ENCODE measurements around the gene SEZ6L. TPM values are rescaled to one million over a fixed set of nuclear protein-coding genes. Genes with fewer than 3 reads are reported as not detected.

SEZ6L gene
- polyA plus RNA-seq, 1 donor (not counting 4 experiments of a cell fraction or from before 2014, with no cell fraction given), result not detected

DNA sequence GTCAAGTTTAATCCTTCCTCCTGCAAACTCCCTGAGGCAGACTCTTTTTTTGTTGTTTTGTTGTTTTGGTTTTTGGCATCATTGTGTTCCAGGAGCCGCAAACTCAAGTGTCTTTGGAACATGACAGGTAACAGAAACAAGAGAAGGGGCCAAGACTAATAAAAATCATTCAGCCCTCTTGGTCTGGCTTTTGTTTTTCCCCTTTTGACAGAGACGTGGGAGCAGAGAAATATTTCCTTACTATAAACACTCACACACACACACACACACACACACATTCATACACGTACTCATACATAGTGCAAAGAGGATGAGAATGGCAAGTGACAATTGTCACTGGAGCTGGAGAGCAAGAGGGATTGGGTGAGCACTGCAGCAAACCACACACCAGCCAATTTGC lies 249.4 kb downstream of the SEZ6L start:
- TF ChIP-seq, protein P1, sequence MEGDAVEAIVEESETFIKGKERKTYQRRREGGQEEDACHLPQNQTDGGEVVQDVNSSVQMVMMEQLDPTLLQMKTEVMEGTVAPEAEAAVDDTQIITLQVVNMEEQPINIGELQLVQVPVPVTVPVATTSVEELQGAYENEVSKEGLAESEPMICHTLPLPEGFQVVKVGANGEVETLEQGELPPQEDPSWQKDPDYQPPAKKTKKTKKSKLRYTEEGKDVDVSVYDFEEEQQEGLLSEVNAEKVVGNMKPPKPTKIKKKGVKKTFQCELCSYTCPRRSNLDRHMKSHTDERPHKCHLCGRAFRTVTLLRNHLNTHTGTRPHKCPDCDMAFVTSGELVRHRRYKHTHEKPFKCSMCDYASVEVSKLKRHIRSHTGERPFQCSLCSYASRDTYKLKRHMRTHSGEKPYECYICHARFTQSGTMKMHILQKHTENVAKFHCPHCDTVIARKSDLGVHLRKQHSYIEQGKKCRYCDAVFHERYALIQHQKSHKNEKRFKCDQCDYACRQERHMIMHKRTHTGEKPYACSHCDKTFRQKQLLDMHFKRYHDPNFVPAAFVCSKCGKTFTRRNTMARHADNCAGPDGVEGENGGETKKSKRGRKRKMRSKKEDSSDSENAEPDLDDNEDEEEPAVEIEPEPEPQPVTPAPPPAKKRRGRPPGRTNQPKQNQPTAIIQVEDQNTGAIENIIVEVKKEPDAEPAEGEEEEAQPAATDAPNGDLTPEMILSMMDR (optimal IDR thresholded peaks at IDR 0.05 in 1 of 3, IDR thresholded peaks at IDR 0.05 in 1 of 3, conservative IDR thresholded peaks at IDR 0.05 in 1 of 3; ENCODE audit: extremely low read depth in 1 of 3, insufficient read depth in 2 of 3, low read length in 3 of 3), result no peak
- TF ChIP-seq EZH2 (IDR thresholded peaks at IDR 0.05; ENCODE audit: low read length), result no peak
- H3K36me3 ChIP-seq (ENCODE audit: control insufficient read depth in 2 of 2, extremely low read depth in 1 of 2, insufficient read depth in 2 of 2, low read length in 2 of 2), result no peaks in the 10 kb centered on the region
- DNase-seq (ENCODE audit: low read depth, low spot score), result no peak
- H3K27ac ChIP-seq (ENCODE audit: control insufficient read depth, insufficient read depth, low read length), result no peak overlapping the region
- H3K4me1 ChIP-seq (ENCODE audit: control insufficient read depth, extremely low read depth, insufficient read depth, low read length), result peaks cover 18% of the 10 kb centered on the region
- FAIRE-seq, result no peak
- no peaks in the 10 kb centered on the region for H3K9me3 ChIP-seq (ENCODE audit: control insufficient read depth, low read depth, low read length)
- no peak overlapping the region for H3K4me2 ChIP-seq (ENCODE audit: control insufficient read depth, extremely low read depth, insufficient read depth, low read depth, low read length)
- no peak overlapping the region for H2AFZ ChIP-seq (ENCODE audit: control insufficient read depth, low read length)
- no peaks in the 10 kb centered on the region for H3K79me2 ChIP-seq (ENCODE audit: control insufficient read depth, insufficient read depth, low read length)
- no peak overlapping the region for H3K9ac ChIP-seq (ENCODE audit: control insufficient read depth, extremely low read depth, insufficient read depth, low read length)
- no peaks in the 10 kb centered on the region for H3K27me3 ChIP-seq (ENCODE audit: control insufficient read depth, extremely low read depth, insufficient read depth, low read length)
- dilution Hi-C loops (cut with MboI; ENCODE audit: extremely low pct_ligation_motif_present, low sequenced_read_pairs), result loop anchor here (5.0 kb wide), 1 partner anchor 34 kb away; no protein-coding TSS in a partner anchor
- no peaks in the 10 kb centered on the region for H4K20me1 ChIP-seq (ENCODE audit: control insufficient read depth, extremely low read depth, insufficient read depth, low read length)
- no peak overlapping the region for H3K4me3 ChIP-seq (ENCODE audit: control insufficient read depth in 2 of 3, extremely low read depth in 1 of 3, insufficient read depth in 2 of 3, low read depth in 1 of 3, low read length in 3 of 3)
- H3K9me1 ChIP-seq (ENCODE audit: control insufficient read depth, extremely low read depth, insufficient read depth, low read length), result no peaks in the 10 kb centered on the region

DNA sequence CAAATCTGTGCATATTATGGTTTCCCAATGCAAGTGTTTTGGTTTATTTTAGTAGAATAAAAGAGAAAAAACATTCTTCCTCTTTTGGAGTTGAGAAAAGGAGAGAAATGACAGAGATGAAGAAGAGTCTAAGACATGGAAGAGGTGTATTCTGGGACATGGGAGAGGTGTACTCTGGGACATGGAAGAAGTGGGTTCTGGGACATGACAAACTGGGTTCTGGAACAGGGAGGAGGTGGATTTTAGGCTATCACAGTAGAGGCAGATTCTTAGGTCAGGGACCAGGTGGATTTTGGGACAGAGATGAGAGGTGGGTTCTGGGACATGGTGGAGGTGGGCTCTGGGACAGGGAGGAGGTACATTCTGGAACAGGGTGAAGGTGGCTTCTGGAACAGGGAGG lies 257.7 kb downstream of the SEZ6L start:
- H3K4me1 ChIP-seq (ENCODE audit: control insufficient read depth, extremely low read depth, insufficient read depth, low read length), result peaks cover 9% of the 10 kb centered on the region
- H3K9me1 ChIP-seq (ENCODE audit: control insufficient read depth, extremely low read depth, insufficient read depth, low read length), result no peaks in the 10 kb centered on the region
- dilution Hi-C loops (cut with MboI; ENCODE audit: extremely low pct_ligation_motif_present, low sequenced_read_pairs), result no loop called here
- no peaks in the 10 kb centered on the region for H3K79me2 ChIP-seq (ENCODE audit: control insufficient read depth, insufficient read depth, low read length)
- FAIRE-seq (no peak), DNase-seq (ENCODE audit: low read depth, low spot score) (no peak)
- H3K9ac ChIP-seq (ENCODE audit: control insufficient read depth, extremely low read depth, insufficient read depth, low read length), result no peak overlapping the region
- H2AFZ ChIP-seq (ENCODE audit: control insufficient read depth, low read length), result no peak overlapping the region
- H3K4me2 ChIP-seq (ENCODE audit: control insufficient read depth, extremely low read depth, insufficient read depth, low read depth, low read length), result no peak overlapping the region
- no peaks in the 10 kb centered on the region for H3K27me3 ChIP-seq (ENCODE audit: control insufficient read depth, extremely low read depth, insufficient read depth, low read length)
- H3K36me3 ChIP-seq (ENCODE audit: control insufficient read depth in 2 of 2, extremely low read depth in 1 of 2, insufficient read depth in 2 of 2, low read length in 2 of 2), result no peaks in the 10 kb centered on the region
- no peak overlapping the region for H3K4me3 ChIP-seq (ENCODE audit: control insufficient read depth in 2 of 3, extremely low read depth in 1 of 3, insufficient read depth in 2 of 3, low read depth in 1 of 3, low read length in 3 of 3)
- no peak overlapping the region for H3K27ac ChIP-seq (ENCODE audit: control insufficient read depth, insufficient read depth, low read length)
- no peaks in the 10 kb centered on the region for H4K20me1 ChIP-seq (ENCODE audit: control insufficient read depth, extremely low read depth, insufficient read depth, low read length)
- TF ChIP-seq, protein P1 (optimal IDR thresholded peaks at IDR 0.05 in 1 of 3, IDR thresholded peaks at IDR 0.05 in 1 of 3, conservative IDR thresholded peaks at IDR 0.05 in 1 of 3; ENCODE audit: extremely low read depth in 1 of 3, insufficient read depth in 2 of 3, low read length in 3 of 3), result no peak
- TF ChIP-seq EZH2 (IDR thresholded peaks at IDR 0.05; ENCODE audit: low read length), result no peak
- no peaks in the 10 kb centered on the region for H3K9me3 ChIP-seq (ENCODE audit: control insufficient read depth, low read depth, low read length)
